Measurements from ENCODE around the gene TMEM30A.

TMEM30A gene

GRCh38 chr6:75291744-75292143 is 7.2 kb upstream of the TMEM30A start:
- no peak for DNase-seq (ENCODE audit: low read depth)

GRCh38 chr6:75291331-75291730 is 6.7 kb upstream of the TMEM30A start:
- no peak for DNase-seq (ENCODE audit: low read depth)

- DNase-seq (ENCODE audit: low read depth), result no peak
These were observed 5.7 kb upstream of the TMEM30A start for GRCh38 chr6:75290136-75290945.

- DNase-seq (ENCODE audit: low read depth), result no peak
These were observed 3.4 kb upstream of the TMEM30A start for GRCh38 chr6:75288023-75288422.

GRCh38 chr6:75287424-75287823 is 2.8 kb upstream of the TMEM30A start:
- DNase-seq (ENCODE audit: low read depth), result no peak

- DNase-seq (ENCODE audit: low read depth), result no peak
These were observed 2.4 kb upstream of the TMEM30A start for GRCh38 chr6:75286955-75287354.

GRCh38 chr6:75285283-75285639 is 669 bp upstream of the TMEM30A start:
- DNase-seq (ENCODE audit: low read depth), result no peak

GRCh38 chr6:75283907-75284631 is 523 bp downstream of the TMEM30A start:
- peak; percentile 6 for DNase-seq (ENCODE audit: low read depth)

GRCh38 chr6:75282706-75283105 is 1.9 kb downstream of the TMEM30A start:
- DNase-seq (ENCODE audit: low read depth), result no peak

GRCh38 chr6:75281653-75282052 is 2.9 kb downstream of the TMEM30A start:
- DNase-seq (ENCODE audit: low read depth), result no peak

GRCh38 chr6:75280131-75280855 is 4.3 kb downstream of the TMEM30A start:
- no peak for DNase-seq (ENCODE audit: low read depth)

GRCh38 chr6:75279418-75279817 is 5.2 kb downstream of the TMEM30A start:
- DNase-seq (ENCODE audit: low read depth), result no peak

- no peak for DNase-seq (ENCODE audit: low read depth)
These were observed 6.0 kb downstream of the TMEM30A start for GRCh38 chr6:75278474-75279077.

GRCh38 chr6:75275067-75275466 is 9.5 kb downstream of the TMEM30A start:
- no peak for DNase-seq (ENCODE audit: low read depth)

- no peak for DNase-seq (ENCODE audit: low read depth)
These were observed 11.6 kb downstream of the TMEM30A start for GRCh38 chr6:75273009-75273408.

- DNase-seq (ENCODE audit: low read depth), result no peak
These were observed 12.3 kb downstream of the TMEM30A start for GRCh38 chr6:75272145-75272840.

- no peak for DNase-seq (ENCODE audit: low read depth)
These were observed 15.6 kb downstream of the TMEM30A start for GRCh38 chr6:75268988-75269354.

- no peak for DNase-seq (ENCODE audit: low read depth)
These were observed 16.2 kb downstream of the TMEM30A start for GRCh38 chr6:75268121-75268987.

- no peak for DNase-seq (ENCODE audit: low read depth)
These were observed 17.1 kb downstream of the TMEM30A start for GRCh38 chr6:75267461-75267860.

GRCh38 chr6:75266716-75267291 is 17.8 kb downstream of the TMEM30A start:
- DNase-seq (ENCODE audit: low read depth), result no peak

GRCh38 chr6:75263401-75263750 is 21.2 kb downstream of the TMEM30A start:
- DNase-seq (ENCODE audit: low read depth), result no peak
